Natural killer cell (primary cell): ENCODE data around the gene PRKCD. TPM values are rescaled to one million over a fixed set of nuclear protein-coding genes. Genes with fewer than 3 reads are reported as not detected.

Source experiments
- ATAC-seq, 3 donors: fragments of 150-1000 bp in 2 of 3; fragments of 200-7000 bp in 1 of 3; cut with Tn5 transposase; 1 replicate in 1 of 3; 2 replicates in 2 of 3; pipeline ENCODE4 v1.10.0; 2021; ENCODE audit warnings: mild to moderate bottlenecking in 2 of 3, moderate library complexity in 2 of 3
- DNase-seq, 2 donors: peaks; one replicate each; pipeline versions ENCODE4 v3.0.0 to v3.0.0-alpha.2; 2013 to 2021; ENCODE audit warnings: mixed read lengths in 1 of 2
- H3K27ac ChIP-seq: one replicate; pipeline ENCODE4 v1.5.1; 2013; ENCODE audit warnings: mild to moderate bottlenecking, low read length
- H3K27me3 ChIP-seq: one replicate; pipeline ENCODE4 v1.6.1; 2013; ENCODE audit warnings: low read length; ENCODE audit not compliant: control insufficient read depth, insufficient read depth
- H3K36me3 ChIP-seq: one replicate; pipeline ENCODE4 v1.6.1; 2013; ENCODE audit warnings: low read length; ENCODE audit not compliant: control insufficient read depth, insufficient read depth
- H3K4me1 ChIP-seq: one replicate; pipeline ENCODE4 v1.6.1; 2013; ENCODE audit warnings: low read length; ENCODE audit not compliant: control insufficient read depth, insufficient read depth
- H3K4me3 ChIP-seq: one replicate; pipeline ENCODE4 v1.5.1; 2013; ENCODE audit warnings: low read length
- H3K9me3 ChIP-seq: one replicate; pipeline ENCODE4 v1.6.1; 2013; ENCODE audit warnings: low read length; ENCODE audit not compliant: control insufficient read depth, insufficient read depth
- H3K27ac Mint-ChIP-seq, 2 donors: one replicate each; pipeline ENCODE4 v1.8.0; 2022; ENCODE audit warnings: mild to moderate bottlenecking in 2 of 2, mixed read lengths in 2 of 2, moderate library complexity in 1 of 2
- H3K27me3 Mint-ChIP-seq, 2 donors: one replicate each; pipeline ENCODE4 v1.8.0; 2022; ENCODE audit warnings: low read depth in 2 of 2, mixed read lengths in 2 of 2
- H3K36me3 Mint-ChIP-seq: one replicate; pipeline ENCODE4 v1.8.0; 2022; ENCODE audit warnings: mixed read lengths
- H3K4me1 Mint-ChIP-seq, 2 donors: one replicate each; pipeline ENCODE4 v1.8.0; 2022; ENCODE audit warnings: mixed read lengths in 2 of 2
- H3K4me3 Mint-ChIP-seq: one replicate; pipeline ENCODE4 v1.8.0; 2022; ENCODE audit warnings: mild to moderate bottlenecking, moderate library complexity, mixed read lengths
- H3K9me3 Mint-ChIP-seq, 2 donors: one replicate each; pipeline ENCODE4 v1.8.0; 2022; ENCODE audit warnings: mixed read lengths in 2 of 2
- CTCF ChIP-seq: fragments of 200-600 bp; IDR thresholded peaks from one replicate; pipeline ENCODE4 v1.8.0; 2022; ENCODE audit warnings: antibody characterized with exemption
- WGBS: methylation state at CpG from one replicate; pipeline ENCODE4 v1.1.7; 2013; ENCODE audit warnings: missing lambda C conversion rate; ENCODE audit not compliant: insufficient coverage; 5-methylcytosine and 5-hydroxymethylcytosine counted together
- intact Hi-C: fragments of 100-400 bp; cut with micrococcal nuclease; formaldehyde crosslinking; loops from one replicate; pipeline ENCODE4 v1.14.2; 2022
- total RNA-seq, 4 donors: library from RNA; stranded (reverse); fragments of 120-200 nt in 1 of 4; gene quantifications; one replicate each; pipeline versions ENCODE4 v1.2.3 to v1.2.4, GENCODE V29; 2013 to 2022

The PRKCD gene
- total RNA-seq, 3 donors from 2014 or later (not counting 1 experiment from before 2014, with no cell fraction given) = 31.7 to 60.0 (median 36.3) TPM

GRCh38 chr3:53166206-53166605, 5.2 kb downstream of the PRKCD start:
- no peak for DNase-seq
- Mint-ChIP-seq H3K4me3 (no peak overlapping the region), H3K27me3 (no peaks in the 10 kb centered on the region), H3K36me3 (no peaks in the 10 kb centered on the region), H3K4me1 (peaks cover 60 to 85% of the 10 kb centered on the region in 2 donors), H3K9me3 (no peaks in the 10 kb centered on the region), H3K27ac (peak overlapping the region in 1 of 2 donors; percentile 22)
- no peaks in the 10 kb centered on the region for H3K36me3 ChIP-seq
- intact Hi-C loops = no loop called here
- H3K4me1 ChIP-seq = peaks cover 93% of the 10 kb centered on the region
- no peak for TF ChIP-seq CTCF
- H3K27ac ChIP-seq = no peak overlapping the region
- H3K9me3 ChIP-seq = no peaks in the 10 kb centered on the region
- ATAC-seq = no peak
- no peak overlapping the region for H3K4me3 ChIP-seq
- no peaks in the 10 kb centered on the region for H3K27me3 ChIP-seq
- WGBS = 84% methylated on average over 3 of the region's 4 CpGs

- Mint-ChIP-seq H3K4me1 (peaks cover 60 to 87% of the 10 kb centered on the region in 2 donors), H3K9me3 (no peaks in the 10 kb centered on the region), H3K27ac (peak overlapping the region in 1 of 2 donors; percentile 22), H3K4me3 (no peak overlapping the region), H3K27me3 (no peaks in the 10 kb centered on the region), H3K36me3 (no peaks in the 10 kb centered on the region)
- no peak for TF ChIP-seq CTCF
- intact Hi-C loops = no loop called here
- no peak overlapping the region for H3K4me3 ChIP-seq
- H3K27ac ChIP-seq = peak overlapping the region; percentile 22
- no peak for DNase-seq
- H3K36me3 ChIP-seq = no peaks in the 10 kb centered on the region
- peaks cover 99% of the 10 kb centered on the region for H3K4me1 ChIP-seq
- no peak for ATAC-seq
- no peaks in the 10 kb centered on the region for H3K27me3 ChIP-seq
- WGBS = 26% methylated on average over 9 of the region's 9 CpGs
- H3K9me3 ChIP-seq = no peaks in the 10 kb centered on the region
Observed at GRCh38 chr3:53166781-53167291, 5.8 kb downstream of the PRKCD start.

GRCh38 chr3:53167418-53168174, 6.6 kb downstream of the PRKCD start:
- Histone ChIP-seq H3K27ac (peak overlapping the region; percentile 22), H3K4me1 (peaks cover 100% of the 10 kb centered on the region), H3K4me3 (no peak overlapping the region), H3K9me3 (no peaks in the 10 kb centered on the region), H3K27me3 (no peaks in the 10 kb centered on the region), H3K36me3 (peaks cover 2% of the 10 kb centered on the region)
- no peak for DNase-seq
- WGBS = 82% methylated on average over 7 of the region's 7 CpGs
- TF ChIP-seq CTCF = no peak
- Mint-ChIP-seq H3K36me3 (no peaks in the 10 kb centered on the region), H3K27ac (peak overlapping the region in 1 of 2 donors; percentile 76), H3K4me1 (peaks cover 61 to 87% of the 10 kb centered on the region in 2 donors), H3K27me3 (no peaks in the 10 kb centered on the region), H3K9me3 (no peaks in the 10 kb centered on the region), H3K4me3 (peak overlapping the region; percentile 61)
- intact Hi-C loops = no loop called here
- no peak for ATAC-seq
